HepG2 (cell line): Measurements from ENCODE around the gene NKAIN2.

ENCODE experiments used
- ARNT ChIP-seq: fragments of 450-650 bp; IDR thresholded peaks from 2 replicates; pipeline ENCODE4 v1.6.1; 2017
- CBFB ChIP-seq: sonication (generic); formaldehyde crosslinking; IDR thresholded peaks from 2 replicates; pipeline ENCODE4 v1.4.0; 2020; ENCODE audit warnings: missing genetic modification reagents
- EZH2 ChIP-seq: conservative IDR thresholded peaks from 2 replicates; pipeline ENCODE4 v1.6.1; 2012; ENCODE audit warnings: mild to moderate bottlenecking, low read depth, low read length, moderate library complexity
- PHF21A ChIP-seq: sonication (generic); formaldehyde crosslinking; IDR thresholded peaks from 2 replicates; pipeline ENCODE4 v1.5.0; 2020; ENCODE audit warnings: mild to moderate bottlenecking, missing genetic modification reagents
- SP4 ChIP-seq: sonication (generic); formaldehyde crosslinking; IDR thresholded peaks from 2 replicates; pipeline ENCODE4 v1.8.1; 2023; ENCODE audit warnings: mild to moderate bottlenecking, missing genetic modification reagents
- STAT6 ChIP-seq: sonication (generic); formaldehyde crosslinking; IDR thresholded peaks from 2 replicates; pipeline ENCODE4 v1.4.0; 2020; ENCODE audit warnings: missing genetic modification reagents, mild to moderate bottlenecking, borderline replicate concordance
- ZNF12 ChIP-seq: sonication (generic); formaldehyde crosslinking; IDR thresholded peaks from 2 replicates; pipeline ENCODE4 v1.5.0; 2020; ENCODE audit warnings: missing genetic modification reagents
- ZNF549 ChIP-seq: sonication (generic); formaldehyde crosslinking; IDR thresholded peaks from 2 replicates; pipeline ENCODE4 v1.5.0; 2020; ENCODE audit warnings: missing genetic modification reagents
- ZNF816 ChIP-seq: sonication (generic); formaldehyde crosslinking; IDR thresholded peaks from 2 replicates; pipeline ENCODE4 v1.8.0; 2022; ENCODE audit warnings: missing genetic modification reagents, mild to moderate bottlenecking, borderline replicate concordance
- ZSCAN25 ChIP-seq: sonication (generic); formaldehyde crosslinking; IDR thresholded peaks from 2 replicates; pipeline ENCODE4 v1.8.0; 2022; ENCODE audit warnings: mild to moderate bottlenecking, missing genetic modification reagents
- TF ChIP-seq, protein P1 (sequence below): sonication (generic); formaldehyde crosslinking; IDR thresholded peaks from 2 replicates; pipeline ENCODE4 v1.5.0; 2020; ENCODE audit warnings: mild to moderate bottlenecking, missing genetic modification reagents, moderate library complexity

- no peak for TF ChIP-seq ARNT
- TF ChIP-seq STAT6 (CRISPR knock-in tag), result no peak
- TF ChIP-seq ZNF816 (CRISPR knock-in tag), result no peak
- TF ChIP-seq CBFB (CRISPR knock-in tag), result no peak
- TF ChIP-seq SP4, result no peak
- no peak for TF ChIP-seq ZNF12 (CRISPR knock-in tag)
- TF ChIP-seq PHF21A (CRISPR knock-in tag), result no peak
- no peak for TF ChIP-seq ZNF549 (CRISPR knock-in tag)
- no peak for TF ChIP-seq EZH2
- no peak for TF ChIP-seq ZSCAN25
- TF ChIP-seq, protein P1, sequence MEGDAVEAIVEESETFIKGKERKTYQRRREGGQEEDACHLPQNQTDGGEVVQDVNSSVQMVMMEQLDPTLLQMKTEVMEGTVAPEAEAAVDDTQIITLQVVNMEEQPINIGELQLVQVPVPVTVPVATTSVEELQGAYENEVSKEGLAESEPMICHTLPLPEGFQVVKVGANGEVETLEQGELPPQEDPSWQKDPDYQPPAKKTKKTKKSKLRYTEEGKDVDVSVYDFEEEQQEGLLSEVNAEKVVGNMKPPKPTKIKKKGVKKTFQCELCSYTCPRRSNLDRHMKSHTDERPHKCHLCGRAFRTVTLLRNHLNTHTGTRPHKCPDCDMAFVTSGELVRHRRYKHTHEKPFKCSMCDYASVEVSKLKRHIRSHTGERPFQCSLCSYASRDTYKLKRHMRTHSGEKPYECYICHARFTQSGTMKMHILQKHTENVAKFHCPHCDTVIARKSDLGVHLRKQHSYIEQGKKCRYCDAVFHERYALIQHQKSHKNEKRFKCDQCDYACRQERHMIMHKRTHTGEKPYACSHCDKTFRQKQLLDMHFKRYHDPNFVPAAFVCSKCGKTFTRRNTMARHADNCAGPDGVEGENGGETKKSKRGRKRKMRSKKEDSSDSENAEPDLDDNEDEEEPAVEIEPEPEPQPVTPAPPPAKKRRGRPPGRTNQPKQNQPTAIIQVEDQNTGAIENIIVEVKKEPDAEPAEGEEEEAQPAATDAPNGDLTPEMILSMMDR (CRISPR knock-in tag), result no peak
Observed at GRCh38 chr6:124297507-124297906, 493.8 kb downstream of the NKAIN2 start.
